ENCODE measurements around the gene GTF3C5.

DNA sequence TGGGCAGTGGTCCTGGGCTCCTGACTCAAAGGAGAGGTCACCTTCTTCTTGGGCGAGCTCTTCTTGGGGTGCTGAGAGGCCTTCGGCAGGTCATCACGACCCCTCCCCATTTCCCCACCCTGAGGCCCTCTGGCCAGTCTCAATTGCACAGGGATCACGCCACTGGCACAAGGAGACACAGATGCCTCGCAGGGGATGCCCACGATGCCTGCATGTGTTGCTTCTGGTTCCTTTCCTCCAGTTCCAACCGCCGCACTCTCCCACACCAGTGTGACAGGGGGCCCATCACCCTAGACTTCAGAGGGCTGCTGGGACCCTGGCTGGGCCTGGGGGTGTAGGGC is 32.3 kb downstream of the GTF3C5 start:
- TF ChIP-seq GATA3 (IDR thresholded peaks at IDR 0.05; ENCODE audit: low read depth, low read length): no peak
- no peak for TF ChIP-seq GATA2 (IDR thresholded peaks at IDR 0.05; ENCODE audit: low read depth, low read length)

Data from SH-SY5Y (cell line).